G401 (cell line): ENCODE results near the gene SNU13. TPM values are rescaled to one million over a fixed set of nuclear protein-coding genes. Genes with fewer than 3 reads are reported as not detected.
"Not testable (repeated sequence)": the region's sequence is repeated elsewhere in the genome, so short reads cannot be mapped to it uniquely, and the experiment has no call there.

Experiments used
- DNase-seq: peaks from one replicate; pipeline ENCODE4 v3.0.0-alpha.2; 2015; ENCODE audit warnings: low spot score
- in situ Hi-C: cut with HindIII; loops from 2 replicates; pipeline ENCODE4 v1.10.0; 2016; ENCODE audit warnings: low sequenced_read_pairs, mixed read lengths
- total RNA-seq: library from RNA; depleted of rRNA; stranded (reverse); fragments of >200 nt; shearing (Covaris generic); gene quantifications from 2 replicates; pipeline ENCODE4 v1.2.3, GENCODE V29; 2014; rRNA removed

SNU13 gene
- total RNA-seq, 1 experiment from 2014 or later: 186 TPM

DNA sequence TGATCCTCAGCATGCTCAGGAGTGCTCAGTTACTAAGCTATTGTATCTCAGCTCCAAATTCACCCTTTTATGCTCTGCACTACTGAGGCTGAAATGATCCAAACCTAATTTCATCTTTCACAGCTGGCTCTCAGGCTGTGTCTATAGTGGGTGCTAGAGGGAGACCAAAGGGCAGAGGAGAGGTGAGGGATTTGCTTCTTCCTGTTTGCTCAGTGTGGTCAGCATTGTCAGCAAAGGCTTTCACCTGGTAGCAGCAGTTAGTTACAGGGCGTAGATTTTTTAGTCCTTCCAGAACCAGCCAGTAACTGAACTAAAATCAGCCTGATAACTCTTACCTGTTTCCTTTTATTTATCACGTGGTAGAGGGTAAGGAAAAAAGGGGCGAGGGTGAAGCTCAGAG lies 34.3 kb downstream of the SNU13 start:
- in situ Hi-C loops: no loop called here

GRCh38 chr22:41650821-41651220 lies 37.8 kb downstream of the SNU13 start:
- no peak for DNase-seq
- in situ Hi-C loops: no loop called here

More for the DNA sequence above, 34.3 kb downstream of the SNU13 start:
- no peak for DNase-seq

GRCh38 chr22:41650229-41650628 lies 38.4 kb downstream of the SNU13 start:
- in situ Hi-C loops: no loop called here
- DNase-seq: no peak

GRCh38 chr22:41648432-41648831 lies 40.2 kb downstream of the SNU13 start:
- no peak for DNase-seq
- in situ Hi-C loops: no loop called here

DNA sequence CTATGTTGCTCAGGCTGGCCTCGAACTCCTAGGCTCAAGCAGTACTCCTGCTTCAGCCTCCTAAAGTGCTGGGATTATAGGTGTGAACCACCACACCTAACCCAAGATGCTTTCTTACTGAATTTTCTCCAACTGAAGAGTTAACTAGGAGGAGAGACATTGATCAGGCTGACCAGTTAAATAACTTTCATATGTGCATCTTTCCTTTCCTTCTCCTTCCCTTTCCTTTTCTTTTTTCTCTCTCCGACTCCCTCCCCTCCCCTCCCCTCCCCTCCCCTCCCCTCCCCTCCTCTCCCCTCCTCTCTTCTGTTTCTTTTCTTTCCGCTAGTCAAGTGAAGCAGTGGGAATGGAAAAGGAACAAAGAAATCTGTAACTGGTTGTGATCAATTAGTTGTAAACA lies 40.9 kb downstream of the SNU13 start:
- in situ Hi-C loops: no loop called here
- no peak for DNase-seq

GRCh38 chr22:41642331-41643110 lies 46.1 kb downstream of the SNU13 start:
- in situ Hi-C loops: no loop called here
- no peak for DNase-seq

DNA sequence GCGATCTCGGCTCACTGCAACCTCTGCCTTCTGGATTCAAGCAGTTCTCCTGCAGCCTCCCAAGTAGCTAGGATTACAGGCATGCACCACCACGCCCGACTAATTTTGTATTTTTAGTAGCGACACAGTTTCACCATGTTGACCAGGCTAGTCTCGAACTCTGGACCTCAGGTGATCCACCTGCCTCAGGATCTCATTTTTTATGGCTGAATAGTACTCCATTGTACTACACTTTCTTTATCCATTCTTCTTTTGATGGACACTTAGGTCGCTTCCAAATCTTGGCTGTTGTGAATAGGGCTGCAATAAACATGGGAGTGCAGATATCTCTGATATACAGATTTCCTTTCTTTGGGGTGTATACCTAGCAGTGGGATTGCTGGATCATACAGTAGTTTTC lies 46.8 kb downstream of the SNU13 start:
- no peak for DNase-seq
- in situ Hi-C loops: no loop called here

- in situ Hi-C loops: no loop called here
- no peak for DNase-seq
These were observed 49.9 kb downstream of the SNU13 start for GRCh38 chr22:41638748-41639147.

DNA sequence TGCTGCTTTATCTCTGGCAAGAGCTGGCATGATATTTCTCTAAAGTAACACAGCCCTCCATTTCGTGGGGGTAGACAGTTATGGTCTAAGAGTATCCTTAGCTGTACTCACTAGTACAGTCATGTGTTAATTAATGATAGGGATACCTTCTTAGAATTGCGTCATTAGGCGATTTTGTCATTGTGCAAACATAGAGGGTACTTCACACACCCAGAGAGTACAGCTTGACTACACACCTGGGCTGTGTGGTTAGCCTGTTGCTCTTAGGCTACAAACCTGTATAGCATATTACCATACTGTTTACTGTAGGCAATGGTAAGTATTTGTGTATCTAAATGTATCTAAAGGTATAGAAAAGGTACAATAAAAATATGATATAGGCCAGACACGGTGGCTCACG lies 50.5 kb downstream of the SNU13 start:
- no peak for DNase-seq
- in situ Hi-C loops: no loop called here

DNA sequence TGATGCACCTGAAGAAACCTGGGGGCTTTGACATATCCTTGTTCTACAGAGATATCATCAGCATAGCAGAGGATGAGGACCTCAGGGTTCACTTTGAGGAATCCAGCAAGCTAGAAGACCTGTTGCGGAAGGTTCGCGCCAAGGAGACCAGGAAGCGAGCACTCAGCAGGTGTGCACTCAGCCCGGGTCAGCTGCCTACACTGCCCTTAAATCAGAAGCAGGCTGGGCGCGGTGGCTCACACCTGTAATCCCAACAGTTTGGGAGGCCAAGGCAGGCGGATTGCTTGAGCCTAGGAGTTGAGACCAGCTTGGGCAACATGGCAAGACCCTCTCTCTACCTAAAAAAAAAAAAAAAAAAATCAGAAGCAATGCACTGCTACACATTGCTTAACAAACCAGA lies 51.0 kb downstream of the SNU13 start:
- in situ Hi-C loops, DNase-seq: not testable (repeated sequence)

GRCh38 chr22:41636467-41636866 lies 52.2 kb downstream of the SNU13 start:
- in situ Hi-C loops: no loop called here
- DNase-seq: peak; percentile 49

DNA sequence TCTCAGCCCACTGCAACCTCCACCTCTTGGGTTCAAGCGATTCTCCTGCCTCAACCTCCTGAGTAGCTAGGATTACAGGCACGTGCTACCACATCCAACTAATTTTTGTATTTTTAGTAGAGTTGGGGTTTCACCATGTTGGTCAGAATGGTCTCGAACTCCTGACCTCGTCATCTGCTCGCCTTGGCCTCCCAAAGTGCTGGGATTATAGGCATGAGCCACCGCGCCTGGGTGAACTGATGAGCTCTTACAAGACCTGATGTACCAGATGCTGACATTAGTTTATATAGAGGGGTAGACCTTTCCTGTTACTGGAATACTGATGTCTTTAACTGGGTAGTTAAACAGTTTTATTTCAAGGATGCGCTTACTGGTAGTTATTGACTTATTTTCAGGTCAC lies 54.1 kb downstream of the SNU13 start:
- in situ Hi-C loops, DNase-seq: not testable (repeated sequence)

- in situ Hi-C loops, DNase-seq: not testable (repeated sequence)
These were observed 57.1 kb downstream of the SNU13 start for GRCh38 chr22:41631615-41632014.

GRCh38 chr22:41631115-41631514 lies 57.6 kb downstream of the SNU13 start:
- in situ Hi-C loops: not testable (repeated sequence)

DNA sequence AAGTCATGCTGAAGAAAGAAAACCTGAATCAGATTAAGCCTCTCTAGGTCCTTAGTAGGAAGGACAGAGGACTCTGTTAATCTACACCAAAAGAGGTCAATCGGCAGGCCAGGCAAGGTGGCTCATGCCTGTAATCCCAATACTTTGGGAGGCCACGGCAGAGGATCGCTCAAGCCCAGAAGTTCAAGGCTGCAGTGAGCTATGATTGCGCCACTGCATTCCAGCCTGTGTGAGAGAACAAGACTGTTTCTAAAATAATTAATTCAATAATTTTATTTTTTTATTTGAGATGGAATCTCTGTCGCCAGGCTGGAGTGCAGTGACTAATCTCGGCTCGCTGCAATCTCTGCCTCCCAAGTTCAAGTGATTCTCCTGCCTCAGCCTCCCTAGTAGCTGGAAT lies 63.1 kb downstream of the SNU13 start:
- DNase-seq: no peak
- in situ Hi-C loops: no loop called here

More at GRCh38 chr22:41631115-41631514, 57.6 kb downstream of the SNU13 start:
- not testable (repeated sequence) for DNase-seq

Other genes starting within 250 kb of the SNU13 start
- 33.3 and 34.4 TPM in 2 replicates for gene TOB2, start 242.1 kb downstream of the SNU13 start, total RNA-seq
- gene PHF5A, start 220.2 kb downstream of the SNU13 start, total RNA-seq: 133 and 134 TPM in 2 replicates
- 171 and 184 TPM in 2 replicates for gene ACO2, start 219.8 kb downstream of the SNU13 start, total RNA-seq
- 33.8 and 35.3 TPM in 2 replicates for gene POLR3H, start 144.4 kb downstream of the SNU13 start, total RNA-seq
- 10.6 and 11.2 TPM in 2 replicates for gene CSDC2, start 127.9 kb downstream of the SNU13 start, total RNA-seq
- gene PMM1, start 99.0 kb downstream of the SNU13 start, total RNA-seq: 21.8 and 46.8 TPM in 2 replicates
- gene DESI1, start 67.8 kb downstream of the SNU13 start, total RNA-seq: 22.8 and 33.0 TPM in 2 replicates
- 647 and 807 TPM in 2 replicates for gene XRCC6, start 67.6 kb downstream of the SNU13 start, total RNA-seq
- not detected in 2 replicates for gene MEI1, start 10.6 kb upstream of the SNU13 start, total RNA-seq
- gene CCDC134, start 111.8 kb upstream of the SNU13 start, total RNA-seq: 10.0 and 10.8 TPM in 2 replicates
- gene SREBF2, start 144.2 kb upstream of the SNU13 start, total RNA-seq: 31.1 and 37.4 TPM in 2 replicates
- gene SHISA8, start 226.2 kb upstream of the SNU13 start, total RNA-seq: 0.78 and 5.5 TPM in 2 replicates
- gene TNFRSF13C, start 237.9 kb upstream of the SNU13 start, total RNA-seq: 0.03 and 0.12 TPM in 2 replicates